HG02885 (cell line): Measurements from ENCODE around the gene SOHLH1.

ENCODE experiments used
- ATAC-seq: cut with Tn5 transposase; IDR thresholded peaks from one replicate; pipeline ENCODE4 v1.9.1; 2021; ENCODE audit warnings: mild to moderate bottlenecking; ENCODE audit not compliant: unreplicated experiment, poor library complexity

Gene SOHLH1

GRCh38 chr9:135699440-135699839, at the start of gene SOHLH1:
SOHLH1 (minus strand) TSS chr9:135699481; CDS start chr9:135699467, 14 bp downstream.
- ATAC-seq: no peak

DNA sequence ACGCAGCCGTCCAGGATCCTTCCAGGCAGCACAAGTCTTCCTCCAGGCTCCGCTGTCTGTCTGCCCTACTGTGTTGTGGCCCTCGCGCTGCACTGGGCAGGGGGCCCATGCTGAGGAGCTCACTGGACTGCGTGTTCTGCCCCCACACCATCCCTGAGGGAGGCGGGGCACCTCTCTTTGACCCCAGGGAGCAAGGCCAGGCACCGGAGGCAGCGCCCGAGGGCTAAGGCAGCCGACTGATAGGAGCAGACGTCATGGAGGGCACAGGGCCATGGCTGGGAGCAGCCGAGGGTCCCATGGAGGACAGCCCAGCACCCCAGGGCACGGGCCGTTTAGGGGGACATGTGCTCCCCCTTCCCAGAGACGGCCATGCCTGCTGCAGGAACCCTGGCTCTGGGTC, 49.4 kb upstream of the SOHLH1 start:
- no peak for ATAC-seq

DNA sequence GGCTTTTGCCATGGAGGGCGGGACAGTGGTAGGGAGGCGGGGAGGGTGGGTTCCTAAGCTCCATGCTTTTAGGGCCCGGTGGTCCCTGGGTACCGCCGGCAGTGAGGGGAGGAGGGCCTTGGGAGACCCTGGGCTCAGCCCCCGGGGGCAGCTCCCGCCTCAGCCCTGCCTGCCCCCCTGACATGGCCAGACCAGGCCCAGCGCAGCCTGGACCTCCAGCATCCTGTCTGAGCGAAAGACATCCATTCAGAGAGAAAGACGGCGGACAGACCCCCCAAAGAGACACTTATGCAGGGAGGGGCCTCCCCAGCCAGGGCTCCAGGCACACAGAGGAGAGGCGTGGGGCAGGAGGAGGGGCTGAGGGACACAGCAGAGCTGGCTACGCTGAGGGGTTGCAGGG, 48.0 kb upstream of the SOHLH1 start:
- no peak for ATAC-seq

GRCh38 chr9:135746565-135746964, 47.3 kb upstream of the SOHLH1 start:
- ATAC-seq: no peak

GRCh38 chr9:135745686-135746324, 46.5 kb upstream of the SOHLH1 start:
- no peak for ATAC-seq

DNA sequence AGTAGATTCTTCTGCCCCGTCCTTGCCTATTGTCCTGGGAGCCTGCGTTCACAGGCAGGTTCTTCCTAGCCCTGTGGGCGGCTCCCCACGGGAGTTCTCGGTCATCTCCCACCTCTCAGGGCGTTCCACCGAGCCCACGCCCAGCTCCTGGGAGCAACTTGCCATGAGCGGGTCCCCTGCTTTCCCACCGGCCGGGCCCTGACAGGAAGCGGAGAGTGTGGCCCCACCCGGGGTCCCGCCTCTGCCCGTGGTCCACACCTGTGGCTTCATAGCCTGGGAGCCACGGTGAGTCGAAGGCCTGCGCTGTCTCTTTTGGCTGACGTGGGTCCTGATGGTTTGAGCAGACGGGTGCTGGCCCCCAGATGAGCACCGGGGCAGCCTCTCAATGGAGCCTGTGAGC, 45.9 kb upstream of the SOHLH1 start:
- ATAC-seq: no peak

DNA sequence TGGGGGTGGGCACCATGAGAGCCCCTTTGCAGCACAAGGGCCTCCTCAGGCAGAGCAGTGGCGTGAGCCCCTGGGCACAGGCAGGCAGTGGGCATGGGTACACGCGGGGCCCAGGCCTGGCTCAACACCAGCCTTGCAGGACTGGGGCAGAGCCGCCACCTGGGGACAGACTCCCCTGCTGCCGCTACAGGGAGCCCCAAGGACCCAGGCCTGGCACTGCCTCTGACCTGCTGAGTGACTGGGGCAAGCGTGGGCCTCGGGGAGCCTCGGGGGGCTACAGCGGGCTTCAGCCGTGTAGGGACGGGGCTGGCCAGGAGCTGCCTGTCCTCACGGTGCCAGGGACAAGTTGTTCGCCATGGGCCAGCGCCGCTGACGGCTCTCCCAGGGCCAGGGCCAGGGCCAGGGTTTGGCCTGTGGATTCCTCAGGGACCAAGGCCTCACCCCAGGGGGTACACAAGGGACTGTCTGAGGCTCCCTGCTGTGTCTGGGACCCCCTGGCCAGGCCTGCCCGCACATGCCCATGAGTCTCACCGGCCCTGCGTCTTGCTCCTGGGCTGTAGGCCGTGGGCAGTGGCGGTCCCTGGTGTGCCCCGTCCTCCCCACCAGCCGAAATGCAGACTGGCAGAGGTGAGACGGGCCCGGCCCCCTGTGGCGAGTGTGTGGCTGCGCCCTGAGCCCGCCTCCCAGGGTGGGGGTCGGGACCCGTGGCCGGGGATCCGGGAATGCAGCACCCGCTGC, 45.2 kb upstream of the SOHLH1 start:
- ATAC-seq: no peak

DNA sequence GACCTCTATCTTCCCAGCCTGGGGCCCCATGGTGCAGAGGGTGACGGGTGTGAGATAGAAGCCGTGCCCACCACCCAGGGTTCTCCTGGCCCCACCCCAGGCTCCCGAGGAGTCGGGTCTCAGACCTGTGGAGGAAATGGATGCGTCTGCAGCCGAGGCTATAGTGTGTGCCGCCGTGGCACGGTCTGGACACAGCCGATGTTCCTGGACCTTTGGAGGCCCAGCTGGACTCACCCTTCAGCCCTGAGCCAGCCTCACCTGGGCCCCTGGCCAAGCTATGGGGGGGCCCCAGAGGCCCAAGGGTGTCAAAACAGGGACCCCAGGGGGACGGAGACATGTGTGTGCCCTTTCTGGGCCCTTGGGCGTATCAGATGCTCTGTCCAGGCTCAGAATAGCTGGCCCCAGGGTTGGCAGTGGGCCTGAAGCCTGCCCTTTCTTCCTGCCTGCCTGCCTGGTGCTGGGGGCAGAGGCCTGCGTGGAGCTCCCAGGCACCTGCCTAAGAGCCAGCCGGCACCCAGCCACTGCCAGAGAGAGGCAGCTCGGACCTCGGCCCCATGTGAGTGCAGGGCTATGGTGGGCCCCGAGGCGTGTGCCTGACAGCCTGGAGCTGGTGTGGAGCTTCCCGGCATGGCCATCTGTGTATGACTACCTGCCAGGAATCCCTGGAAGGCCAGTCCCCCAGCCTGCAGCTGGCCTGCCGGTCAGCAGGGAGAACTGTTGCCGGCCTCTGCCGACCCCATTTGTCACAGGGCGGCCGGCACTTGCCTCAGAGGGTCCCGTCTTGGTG, 44.5 kb upstream of the SOHLH1 start:
- no peak for ATAC-seq

- no peak for ATAC-seq
Measured at GRCh38 chr9:135743021-135743420, 43.7 kb upstream of the SOHLH1 start.

- ATAC-seq: no peak
Measured at GRCh38 chr9:135741276-135742219, 42.3 kb upstream of the SOHLH1 start.

DNA sequence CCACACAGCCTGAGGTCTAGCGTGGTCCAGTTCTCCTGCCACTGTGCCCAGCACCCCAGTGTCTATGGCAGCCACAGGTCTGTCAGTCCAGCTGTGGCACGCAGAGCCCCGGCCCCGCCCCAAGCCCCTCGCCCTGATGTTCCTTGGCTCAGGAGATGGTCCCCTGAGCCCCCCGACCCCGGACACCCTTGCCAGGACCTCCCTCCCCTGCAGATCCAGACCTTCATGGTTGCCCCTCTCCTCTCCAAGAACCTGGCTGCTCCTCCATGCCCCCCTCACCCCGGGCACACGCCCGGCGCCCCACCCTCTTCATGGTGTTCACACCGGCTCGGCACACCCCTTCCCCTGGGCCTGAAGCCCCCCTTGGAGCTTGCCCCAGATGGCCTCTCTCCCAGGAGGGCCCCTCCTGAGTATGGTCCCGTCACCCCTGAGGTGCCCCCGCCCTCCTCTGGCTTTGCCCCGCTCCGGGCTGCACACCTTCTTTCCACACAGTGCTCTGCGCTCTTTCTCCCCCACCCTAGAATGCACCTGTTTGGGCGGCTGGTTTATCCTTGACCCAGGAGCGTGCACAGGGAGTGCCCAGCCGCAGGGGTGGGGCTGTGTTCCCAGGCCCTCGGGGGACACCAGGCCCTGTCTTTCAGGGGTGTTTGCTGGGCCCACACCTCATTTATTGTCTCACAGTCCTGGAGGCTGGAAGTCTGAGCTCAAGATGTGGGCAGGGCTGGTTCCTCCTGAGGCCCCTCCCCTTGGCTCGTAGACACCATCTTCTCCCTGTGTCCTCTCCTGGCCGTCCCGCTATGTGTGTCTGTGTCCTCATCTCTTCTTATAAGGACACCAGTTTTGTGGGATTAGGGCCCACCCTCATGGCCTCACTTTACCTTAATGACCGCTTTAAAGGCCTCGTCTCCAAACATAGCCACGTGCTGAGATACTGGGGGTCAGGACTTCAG, 40.3 kb upstream of the SOHLH1 start:
- no peak for ATAC-seq

DNA sequence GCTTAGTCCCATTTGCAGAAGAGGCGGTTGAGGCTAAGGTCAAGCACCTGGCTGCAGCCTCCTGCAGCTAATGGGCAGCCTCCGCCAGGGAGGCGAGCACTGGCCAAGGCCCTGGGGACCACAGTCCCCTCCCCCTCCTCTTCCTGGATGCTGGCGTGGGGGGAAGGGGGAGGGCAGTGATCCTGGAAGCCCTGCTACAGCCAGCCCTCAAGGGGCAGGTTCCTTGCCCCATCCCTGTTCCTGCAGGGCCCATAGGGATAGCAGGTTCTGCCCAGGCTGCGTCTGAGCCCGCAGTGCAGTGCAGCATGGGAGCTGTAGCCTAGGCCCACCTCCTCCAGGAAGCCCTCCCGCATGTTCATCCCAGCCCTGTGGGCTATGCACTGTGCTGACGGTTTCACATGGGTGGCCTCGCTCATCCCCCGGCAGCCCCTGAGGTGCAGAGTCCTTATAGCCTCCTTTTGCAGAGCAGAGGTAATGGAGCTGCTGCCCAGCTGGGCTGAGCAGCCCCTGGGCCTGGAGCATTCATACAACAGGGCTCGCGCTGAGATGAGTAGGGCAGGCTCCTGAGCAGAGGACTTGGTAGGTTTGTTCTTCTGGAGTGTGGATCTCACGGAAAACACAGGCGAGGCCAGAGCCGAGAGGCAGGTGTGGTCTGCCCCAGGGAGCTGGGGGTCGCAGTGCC, 38.7 kb upstream of the SOHLH1 start:
- no peak for ATAC-seq

DNA sequence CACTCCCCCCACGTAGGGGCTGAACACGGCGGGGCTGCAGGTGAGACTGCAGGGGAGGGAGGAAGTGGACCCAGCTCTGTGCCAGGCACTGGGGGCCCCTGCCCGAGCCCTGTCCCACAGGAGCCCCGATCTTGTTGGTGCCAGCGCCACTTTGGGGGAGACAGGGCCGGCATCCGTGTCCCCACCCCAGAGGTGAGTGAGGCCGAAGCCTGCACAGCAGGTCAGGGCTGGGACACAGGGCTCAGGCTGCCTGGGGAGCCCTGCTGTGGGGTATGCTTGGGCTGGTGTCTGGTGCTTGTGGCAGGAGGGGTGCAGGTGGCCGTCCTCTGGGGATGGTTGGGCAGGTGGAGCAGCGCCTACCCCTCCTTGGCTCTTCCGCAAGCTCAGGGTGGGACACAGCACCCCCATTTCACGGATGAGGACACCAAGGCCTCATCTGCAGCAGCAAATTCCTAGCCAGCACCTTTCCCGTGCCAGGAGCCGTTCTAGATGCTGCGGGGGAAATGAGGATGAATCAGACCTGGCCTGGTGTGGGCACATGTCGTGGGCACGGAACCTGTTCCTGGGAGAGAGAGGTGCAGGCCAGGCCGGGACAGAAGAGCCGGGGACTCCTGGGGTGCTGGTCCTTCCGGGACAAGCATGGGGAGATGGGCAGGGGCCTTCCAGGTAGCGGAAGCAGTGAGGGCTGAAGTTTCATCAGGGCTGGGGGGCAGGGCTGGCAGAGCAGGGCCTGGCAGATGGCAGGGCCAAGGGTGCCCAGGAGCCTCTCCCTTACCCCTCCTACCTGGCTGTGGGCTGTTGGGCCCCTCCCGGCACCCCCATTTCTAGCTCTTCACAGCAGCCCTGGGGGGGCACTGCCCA, 37.9 kb upstream of the SOHLH1 start:
- ATAC-seq: no peak

- no peak for ATAC-seq
Measured at GRCh38 chr9:135736272-135736978, 37.1 kb upstream of the SOHLH1 start.

DNA sequence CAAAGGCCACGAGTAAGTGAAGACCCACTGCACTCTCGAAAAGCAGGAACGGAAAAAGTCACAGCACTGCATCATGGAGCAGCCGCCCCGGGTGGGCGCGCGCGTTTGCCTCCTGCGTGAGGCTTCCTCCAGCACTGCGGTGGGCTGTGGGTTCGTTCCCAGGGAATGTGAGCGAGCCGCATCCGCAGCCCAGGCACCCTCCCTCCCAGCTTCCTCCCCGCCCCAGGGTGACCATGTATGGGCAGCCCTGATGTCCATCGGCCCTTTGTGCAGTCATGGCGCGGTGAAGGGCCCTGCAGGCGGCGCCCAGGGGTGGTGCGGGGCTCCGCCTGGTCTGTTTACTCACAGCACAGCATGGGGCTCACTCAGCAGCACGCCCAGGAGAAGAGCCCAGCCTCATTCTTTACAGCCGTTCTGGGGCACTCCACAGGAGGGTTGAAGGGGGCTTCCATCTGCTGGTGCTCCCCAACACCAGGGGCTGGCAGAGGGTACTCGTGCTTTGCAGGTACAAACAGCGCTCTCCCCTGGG, 35.4 kb upstream of the SOHLH1 start:
- no peak for ATAC-seq

- ATAC-seq: no peak
Measured at GRCh38 chr9:135732569-135733257, 33.4 kb upstream of the SOHLH1 start.
